AG09309 (cell line): Measurements from ENCODE around the gene RDH12.
"Not testable (repeated sequence)": the region's sequence is repeated elsewhere in the genome, so short reads cannot be mapped to it uniquely, and the experiment has no call there.

Experiments
- DNase-seq: peaks from one replicate; pipeline ENCODE4 v3.0.0-alpha.2; 2010; ENCODE audit warnings: low read depth
- H3K4me3 ChIP-seq: 2 replicates; pipeline ENCODE4 v1.5.1; 2011; ENCODE audit warnings: mild to moderate bottlenecking, low read depth, low read length, moderate library complexity; ENCODE audit not compliant: control insufficient read depth
- CTCF ChIP-seq: IDR thresholded peaks from 2 replicates; pipeline ENCODE4 v1.5.1; 2011; ENCODE audit warnings: mild to moderate bottlenecking, low read depth, low read length, inconsistent platforms; ENCODE audit not compliant: insufficient read depth, control insufficient read depth; ENCODE audit errors: missing control alignments

The RDH12 gene

GRCh38 chr14:67698179-67698578, 3.5 kb upstream of the RDH12 start:
- DNase-seq: no peak
- TF ChIP-seq CTCF: no peak
- H3K4me3 ChIP-seq: no peak overlapping the region

- H3K4me3 ChIP-seq: no peak overlapping the region
- DNase-seq: no peak
- no peak for TF ChIP-seq CTCF
These were observed 2.3 kb downstream of the RDH12 start for GRCh38 chr14:67703997-67704396.

GRCh38 chr14:67704484-67705089, 2.9 kb downstream of the RDH12 start:
- DNase-seq: no peak
- H3K4me3 ChIP-seq: no peak overlapping the region
- peak; percentile 83 for TF ChIP-seq CTCF

GRCh38 chr14:67705211-67705610, 3.5 kb downstream of the RDH12 start:
- no peak for DNase-seq
- TF ChIP-seq CTCF: no peak
- H3K4me3 ChIP-seq: no peak overlapping the region

- not testable (repeated sequence) for H3K4me3 ChIP-seq, DNase-seq
These were observed 7.7 kb downstream of the RDH12 start for GRCh38 chr14:67709346-67709745.

- DNase-seq, H3K4me3 ChIP-seq: not testable (repeated sequence)
These were observed 8.1 kb downstream of the RDH12 start for GRCh38 chr14:67709796-67710195.

- no peak for TF ChIP-seq CTCF
These were observed 8.5 kb downstream of the RDH12 start for GRCh38 chr14:67710209-67710608.

GRCh38 chr14:67717048-67717447, 15.4 kb downstream of the RDH12 start:
- H3K4me3 ChIP-seq: no peak overlapping the region
- TF ChIP-seq CTCF: no peak
- no peak for DNase-seq

More at GRCh38 chr14:67710209-67710608, 8.5 kb downstream of the RDH12 start:
- H3K4me3 ChIP-seq: no peak overlapping the region
- DNase-seq: no peak
